Heart left ventricle (tissue), 16 donors: ENCODE measurements around the gene CPA3. TPM values are rescaled to one million over a fixed set of nuclear protein-coding genes. Genes with fewer than 3 reads are reported as not detected.

Source experiments
- ATAC-seq, 4 donors: fragments of 200-7000 bp; cut with Tn5 transposase; one replicate each; pipeline ENCODE4 v1.9.1; 2020 to 2022; ENCODE audit warnings: moderate library complexity in 4 of 4, mild to moderate bottlenecking in 3 of 4, moderate number of reproducible peaks in 1 of 4
- DNase-seq, 5 donors: peaks; one replicate each; pipeline ENCODE4 v3.0.0-alpha.2; 2020
- H3K27ac ChIP-seq, 12 donors: fragments of 200-600 bp; sonication (generic) in 4 of 12; one replicate each; pipeline versions ENCODE4 v1.5.0 to v1.8.0; 2016 to 2022; ENCODE audit warnings: mild to moderate bottlenecking in 2 of 12
- H3K27me3 ChIP-seq, 9 donors: fragments of 200-600 bp; sonication (generic) in 2 of 9; one replicate each; pipeline versions ENCODE4 v1.5.1 to v1.8.0; 2016 to 2022; ENCODE audit warnings: mild to moderate bottlenecking in 3 of 9
- H3K36me3 ChIP-seq, 9 donors: fragments of 200-600 bp; sonication (generic) in 2 of 9; one replicate each; pipeline versions ENCODE4 v1.5.0 to v1.8.0; 2018 to 2022; ENCODE audit warnings: mild to moderate bottlenecking in 2 of 9
- H3K4me1 ChIP-seq, 12 donors: fragments of 200-600 bp; sonication (generic) in 4 of 12; one replicate each; pipeline versions ENCODE4 v1.5.0 to v1.8.0; 2016 to 2022; ENCODE audit warnings: mild to moderate bottlenecking in 3 of 12
- H3K4me3 ChIP-seq, 12 donors: fragments of 200-600 bp; sonication (generic) in 4 of 12; one replicate each; pipeline versions ENCODE4 v1.5.0 to v1.8.0; 2017 to 2022; ENCODE audit warnings: mild to moderate bottlenecking in 9 of 12, moderate library complexity in 4 of 12
- H3K9me3 ChIP-seq, 12 donors: fragments of 200-600 bp; sonication (generic) in 4 of 12; one replicate each; pipeline versions ENCODE4 v1.5.0 to v1.8.0; 2016 to 2022; ENCODE audit warnings: mild to moderate bottlenecking in 1 of 12
- POLR2A ChIP-seq, 2 donors: fragments of 450-650 bp; IDR thresholded peaks; one replicate each; pipeline ENCODE4 v1.6.1; 2017; ENCODE audit warnings: antibody characterized with exemption in 2 of 2, mild to moderate bottlenecking in 2 of 2, moderate library complexity in 2 of 2
- WGBS, 4 donors: extraction: QIAGEN DNeasy Blood & Tissue Kit in 2 of 4; methylation state at CpG; one replicate each; pipeline versions ENCODE4 v1.1.5 to v1.1.7; 2013 to 2018; 5-methylcytosine and 5-hydroxymethylcytosine counted together
- intact Hi-C, 10 donors: fragments of 100-400 bp; cut with DNase I; formaldehyde crosslinking; loops; one replicate each; pipeline versions ENCODE4 v1.11.1 to v1.14.2; 2022
- polyA plus RNA-seq, 2 donors: library from polyadenylated mRNA; stranded (reverse); fragments of 200-250 nt; gene quantifications; one replicate each; pipeline ENCODE4 v1.2.3, GENCODE V29; 2013
- total RNA-seq, 9 donors: library from RNA; depleted of rRNA in 2 of 9; stranded (reverse); fragments of >200 nt in 2 of 9; fragmentation: NEBNext Ultra II Directional in 3 of 9; extraction: Animal tissue kit (Norgen Biotek cat#: 25700) in 3 of 9; gene quantifications; one replicate each; pipeline versions ENCODE4 v1.1.0 to v1.2.4, GENCODE V29; 2016 to 2023
- TF ChIP-seq, protein P1 (sequence below), 12 donors: fragments of 200-600 bp; sonication (generic) in 4 of 12; IDR thresholded peaks; one replicate each; pipeline versions ENCODE4 v1.5.0 to v1.8.0; 2018 to 2022; ENCODE audit warnings: antibody characterized with exemption in 12 of 12, mild to moderate bottlenecking in 5 of 12
- donor health status: ischemic (EF 13 %, LVEDD 7.1; RV severe dilation, severe dysfunction).
- donor health status: healthy with polysubstance abuse.
- donor health status: DM: no; HTN: yes; CAD: no.
- donor health status: DM: no; HTN: no; CAD: no.
- donor health status: ischemic (EF 25% LVEDD 6.9; RV normal size, moderate dysfunction).
- donor health status: ischemic (EF 25% LVEDD 5.7; RV mildly dilated, moderate dysfunction).
- donor health status: healthy.
- donor health status: DM: yes; HTN: yes; CAD: no.
- donor health status: ischemic (EF 35%, LVEDD 5.7; RV mildly dilated, moderate dysfunction).
- donor health status: nonischemic (EF 11% LVEDD 7.7; RV severe dilation, severe dysfunction).
- donor health status: DM: yes; HTN: yes; CAD: no.
- donor health status: PGD.
- donor health status: ischemic (EF 29% LVEDD 5.4; RV normal size, mild dysfunction).
- donor health status: nonischemic (EF 23%, LVEDD 6.1; RV moderate dilation, normal function).

The CPA3 gene
- total and polyA plus RNA-seq, 11 donors = 0.43 to 5.1 (median 0.98) TPM; not detected in 2

DNA sequence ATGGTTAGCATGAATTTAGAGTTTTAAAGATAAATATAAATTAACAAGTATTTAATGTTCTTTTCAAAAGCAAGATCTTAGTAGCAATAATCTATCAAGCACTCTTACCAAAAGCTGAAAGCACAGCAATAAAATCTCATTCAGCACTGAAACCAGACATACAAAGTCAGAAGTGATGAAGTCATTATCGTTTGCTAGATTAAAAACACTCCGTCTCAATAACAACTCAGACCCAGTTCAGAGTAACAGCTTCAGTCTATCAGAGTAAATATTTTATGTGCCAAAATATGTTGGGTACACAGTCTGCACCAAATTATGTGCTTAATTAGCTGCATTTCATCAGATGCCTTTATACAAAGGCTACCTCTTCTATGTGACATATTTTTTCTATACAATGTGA is 41.6 kb downstream of the CPA3 start:
- Histone ChIP-seq H3K27ac (no peak overlapping the region), H3K4me3 (no peak overlapping the region), H3K27me3 (peaks cover 0 to 15% (median 0%) of the 10 kb centered on the region in 9 donors), H3K36me3 (no peaks in the 10 kb centered on the region), H3K9me3 (no peaks in the 10 kb centered on the region), H3K4me1 (no peaks in the 10 kb centered on the region)
- TF ChIP-seq POLR2A (IDR thresholded peaks at IDR 0.05) = no peak
- TF ChIP-seq, protein P1, sequence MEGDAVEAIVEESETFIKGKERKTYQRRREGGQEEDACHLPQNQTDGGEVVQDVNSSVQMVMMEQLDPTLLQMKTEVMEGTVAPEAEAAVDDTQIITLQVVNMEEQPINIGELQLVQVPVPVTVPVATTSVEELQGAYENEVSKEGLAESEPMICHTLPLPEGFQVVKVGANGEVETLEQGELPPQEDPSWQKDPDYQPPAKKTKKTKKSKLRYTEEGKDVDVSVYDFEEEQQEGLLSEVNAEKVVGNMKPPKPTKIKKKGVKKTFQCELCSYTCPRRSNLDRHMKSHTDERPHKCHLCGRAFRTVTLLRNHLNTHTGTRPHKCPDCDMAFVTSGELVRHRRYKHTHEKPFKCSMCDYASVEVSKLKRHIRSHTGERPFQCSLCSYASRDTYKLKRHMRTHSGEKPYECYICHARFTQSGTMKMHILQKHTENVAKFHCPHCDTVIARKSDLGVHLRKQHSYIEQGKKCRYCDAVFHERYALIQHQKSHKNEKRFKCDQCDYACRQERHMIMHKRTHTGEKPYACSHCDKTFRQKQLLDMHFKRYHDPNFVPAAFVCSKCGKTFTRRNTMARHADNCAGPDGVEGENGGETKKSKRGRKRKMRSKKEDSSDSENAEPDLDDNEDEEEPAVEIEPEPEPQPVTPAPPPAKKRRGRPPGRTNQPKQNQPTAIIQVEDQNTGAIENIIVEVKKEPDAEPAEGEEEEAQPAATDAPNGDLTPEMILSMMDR (IDR thresholded peaks at IDR 0.05) = no peak
- 56 to 78% (median 66%) methylated on average over 2 of the region's 2 CpGs for WGBS, 4 donors
- DNase-seq (no peak), ATAC-seq (no peak)
- intact Hi-C loops = no loop called here

DNA sequence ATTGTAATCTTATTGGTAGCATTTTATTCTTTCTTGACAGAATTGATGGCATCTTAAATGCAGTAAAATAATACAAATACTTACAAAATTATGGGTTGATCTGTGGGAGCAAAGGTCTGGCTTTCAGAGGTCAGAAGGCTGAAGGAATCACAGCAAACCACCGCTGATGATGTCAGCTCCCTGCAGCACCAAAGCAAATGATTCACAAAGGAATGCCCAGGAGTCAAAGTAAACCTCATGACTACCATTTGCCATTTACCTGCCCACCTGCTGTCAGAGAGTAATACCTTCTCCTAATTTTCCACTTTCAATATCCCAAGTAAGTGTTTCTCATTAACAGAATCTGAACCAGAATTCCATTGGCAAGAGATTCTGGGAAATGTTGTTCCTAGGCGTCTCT is 46.1 kb downstream of the CPA3 start:
- Histone ChIP-seq H3K27ac (no peak overlapping the region), H3K4me3 (no peak overlapping the region), H3K4me1 (no peaks in the 10 kb centered on the region), H3K36me3 (no peaks in the 10 kb centered on the region), H3K9me3 (no peaks in the 10 kb centered on the region), H3K27me3 (peaks cover 0 to 10% (median 0%) of the 10 kb centered on the region in 9 donors)
- intact Hi-C loops = no loop called here
- DNase-seq (no peak), ATAC-seq (no peak)
- 63 to 85% (median 82%) methylated on average over 2 of the region's 2 CpGs for WGBS, 4 donors
- no peak for TF ChIP-seq POLR2A (IDR thresholded peaks at IDR 0.05)
- TF ChIP-seq, protein P1 (IDR thresholded peaks at IDR 0.05) = no peak

DNA sequence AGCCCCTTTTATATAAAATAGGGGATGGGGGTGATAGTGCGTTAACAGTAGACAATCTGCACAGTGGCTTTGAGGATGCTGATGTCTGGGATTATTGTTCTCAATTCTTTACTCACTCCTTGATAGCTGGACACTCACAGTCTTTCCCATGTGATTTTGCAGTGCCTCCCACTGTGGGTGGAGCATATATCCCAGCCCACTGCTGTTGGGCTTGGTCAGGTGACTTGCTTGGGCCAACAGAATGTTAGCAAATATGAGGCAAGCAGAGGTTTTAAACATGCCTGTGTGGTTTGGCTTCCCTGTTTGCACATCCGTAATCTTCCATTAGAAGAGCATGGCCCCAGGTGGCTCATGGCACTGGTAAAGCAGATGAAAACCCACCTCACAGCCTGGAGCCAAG is 46.5 kb downstream of the CPA3 start:
- TF ChIP-seq POLR2A (IDR thresholded peaks at IDR 0.05) = no peak
- TF ChIP-seq, protein P1 (IDR thresholded peaks at IDR 0.05) = no peak
- ATAC-seq = no peak
- H3K4me1 ChIP-seq = no peaks in the 10 kb centered on the region
- 89 to 100% (median 97%) methylated on average over 2 of the region's 2 CpGs for WGBS, 4 donors
- DNase-seq = no peak
- H3K27ac ChIP-seq = no peak overlapping the region
- H3K36me3 ChIP-seq = no peaks in the 10 kb centered on the region
- H3K4me3 ChIP-seq = no peak overlapping the region
- peaks cover 0 to 10% (median 0%) of the 10 kb centered on the region in 9 donors for H3K27me3 ChIP-seq
- H3K9me3 ChIP-seq = no peaks in the 10 kb centered on the region
- intact Hi-C loops = no loop called here

DNA sequence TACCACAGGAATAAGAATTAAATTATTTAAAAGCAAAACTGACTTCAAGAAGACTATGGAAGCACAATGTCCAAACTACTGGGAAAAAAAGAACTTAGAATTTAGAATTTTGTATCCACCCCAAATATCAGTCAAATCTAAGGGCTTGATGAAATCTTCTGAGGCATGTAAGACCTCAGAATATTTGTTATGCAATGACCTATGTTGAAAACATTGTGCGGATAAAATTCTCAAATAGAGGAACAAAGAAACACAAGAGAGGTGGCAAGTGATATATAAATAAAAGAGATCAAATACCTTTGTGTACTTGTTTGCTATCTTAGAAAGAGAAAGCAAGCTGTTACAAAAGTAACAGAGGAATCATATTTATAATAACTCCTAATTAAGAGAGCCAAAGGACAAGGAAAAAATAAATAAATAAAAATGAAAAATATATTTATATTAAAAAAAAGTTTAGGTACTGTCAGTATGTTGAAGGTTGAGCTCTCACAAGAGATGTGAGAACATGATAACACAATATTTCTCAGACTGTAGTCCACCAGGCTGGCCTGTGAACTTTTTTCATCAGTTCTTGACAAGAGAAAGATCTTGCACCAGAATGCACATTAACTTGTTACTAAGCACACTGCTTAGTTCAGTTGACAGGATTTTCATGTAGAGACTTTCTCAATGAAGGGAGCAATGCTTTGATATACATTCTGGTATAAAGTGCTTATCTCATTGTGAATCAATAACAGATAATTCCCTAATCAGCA is 50.0 kb downstream of the CPA3 start:
- DNase-seq (no peak), ATAC-seq (no peak)
- TF ChIP-seq, protein P1 (IDR thresholded peaks at IDR 0.05) = no peak
- no peak for TF ChIP-seq POLR2A (IDR thresholded peaks at IDR 0.05)
- Histone ChIP-seq H3K27ac (no peak overlapping the region), H3K27me3 (peaks cover 0 to 5% (median 0%) of the 10 kb centered on the region in 9 donors), H3K9me3 (peaks cover 0 to 6% (median 0%) of the 10 kb centered on the region in 12 donors), H3K4me1 (no peaks in the 10 kb centered on the region), H3K36me3 (no peaks in the 10 kb centered on the region), H3K4me3 (no peak overlapping the region)
- 89 to 95% (median 94%) methylated on average over 1 of the region's 1 CpG for WGBS, 4 donors
- intact Hi-C loops = no loop called here
